ENCODE measurements around the gene PYDC1. TPM values are rescaled to one million over a fixed set of nuclear protein-coding genes. Genes with fewer than 3 reads are reported as not detected.

Gene PYDC1
- total RNA-seq, 1 donor from 2014 or later, result not detected

GRCh38 chr16:31191697-31192428 lies 25.1 kb downstream of the PYDC1 start:
- Mint-ChIP-seq H3K27me3 (no peaks in the 10 kb centered on the region), H3K4me1 (peaks cover 31% of the 10 kb centered on the region), H3K27ac (no peak overlapping the region), H3K4me3 (no peak overlapping the region), H3K9me3 (no peaks in the 10 kb centered on the region), H3K36me3 (ENCODE audit: low read depth) (peaks cover 96% of the 10 kb centered on the region)
- ATAC-seq (ENCODE audit: low read depth) (peak; percentile 28), DNase-seq (no peak)
- CTCF ChIA-PET, result no interaction called here
- POLR2A ChIA-PET, result interaction anchor here (0.7 to 4.0 kb wide), 2 partner anchors 9 to 11 kb away, joined by 6 to 13 read pairs; no protein-coding TSS in a partner anchor
- no peak for TF ChIP-seq CTCF (IDR thresholded peaks at IDR 0.05)
- intact Hi-C loops (cut with micrococcal nuclease), result loop anchor here (1.0 kb wide), 1 partner anchor 11 kb away; no protein-coding TSS in a partner anchor

GRCh38 chr16:31190818-31191444 lies 26.0 kb downstream of the PYDC1 start:
- intact Hi-C loops (cut with micrococcal nuclease), result no loop called here
- no peak overlapping the region for H3K4me3 Mint-ChIP-seq
- no peak for DNase-seq
- no peaks in the 10 kb centered on the region for H3K9me3 Mint-ChIP-seq
- POLR2A ChIA-PET, result interaction anchor here (0.7 to 4.0 kb wide), 4 partner anchors 8 to 11 kb away, joined by 6 to 16 read pairs (median 12); partner anchors contain the start of gene FUS
- no peaks in the 10 kb centered on the region for H3K27me3 Mint-ChIP-seq
- peaks cover 96% of the 10 kb centered on the region for H3K36me3 Mint-ChIP-seq (ENCODE audit: low read depth)
- no peak for TF ChIP-seq CTCF (IDR thresholded peaks at IDR 0.05)
- ATAC-seq (ENCODE audit: low read depth), result no peak
- CTCF ChIA-PET, result no interaction called here
- peaks cover 34% of the 10 kb centered on the region for H3K4me1 Mint-ChIP-seq
- H3K27ac Mint-ChIP-seq, result peak overlapping the region; percentile 54

- ATAC-seq (ENCODE audit: low read depth) (no peak), DNase-seq (no peak)
- Mint-ChIP-seq H3K9me3 (no peaks in the 10 kb centered on the region), H3K36me3 (ENCODE audit: low read depth) (peaks cover 96% of the 10 kb centered on the region), H3K27ac (peak overlapping the region; percentile 59), H3K4me3 (no peak overlapping the region), H3K4me1 (peaks cover 37% of the 10 kb centered on the region), H3K27me3 (no peaks in the 10 kb centered on the region)
- ChIA-PET POLR2A (interaction anchor here (2.2 to 2.5 kb wide), 2 partner anchors 10 to 11 kb away, joined by 11 to 16 read pairs; partner anchors contain the start of gene FUS), CTCF (interaction anchor here (1.6 kb wide), 1 partner anchor 12 kb away, joined by 3 read pairs; the partner anchor contains the start of gene PYCARD)
- TF ChIP-seq CTCF (IDR thresholded peaks at IDR 0.05), result no peak
- intact Hi-C loops (cut with micrococcal nuclease), result no loop called here
Measured at GRCh38 chr16:31190061-31190460, 26.9 kb downstream of the PYDC1 start.

GRCh38 chr16:31189412-31189778 lies 27.5 kb downstream of the PYDC1 start:
- H3K4me1 Mint-ChIP-seq, result peaks cover 37% of the 10 kb centered on the region

More at GRCh38 chr16:31189412-31189778, 27.5 kb downstream of the PYDC1 start:
- Mint-ChIP-seq H3K36me3 (ENCODE audit: low read depth) (peaks cover 98% of the 10 kb centered on the region), H3K9me3 (no peaks in the 10 kb centered on the region), H3K27ac (no peak overlapping the region), H3K4me3 (no peak overlapping the region), H3K27me3 (no peaks in the 10 kb centered on the region)
- ATAC-seq (ENCODE audit: low read depth) (no peak), DNase-seq (no peak)
- POLR2A ChIA-PET, result interaction anchor here (2.2 to 2.5 kb wide), 2 partner anchors 9 to 12 kb away, joined by 11 to 16 read pairs; partner anchors contain the start of gene FUS
- CTCF ChIA-PET, result interaction anchor here (1.6 kb wide), 1 partner anchor 13 kb away, joined by 3 read pairs; the partner anchor contains the start of gene PYCARD
- no peak for TF ChIP-seq CTCF (IDR thresholded peaks at IDR 0.05)
- intact Hi-C loops (cut with micrococcal nuclease), result no loop called here
